ENCODE results near the gene WNT2. TPM values are rescaled to one million over a fixed set of nuclear protein-coding genes. Genes with fewer than 3 reads are reported as not detected.

WNT2 gene
- total and polyA plus RNA-seq, 10 of the 15 experiments (the other 5 are each of a cell fraction or from before 2014, with no cell fraction given) = 0.07 to 0.34 (median 0.19) TPM

- TF ChIP-seq RELA (IDR thresholded peaks at IDR 0.05; ENCODE audit: borderline replicate concordance, partially characterized antibody) = peak; percentile 76
- TF ChIP-seq CUX1 (IDR thresholded peaks at IDR 0.05; ENCODE audit: insufficient replicate concordance, low read depth, low read length) = peak; percentile 92
- TF ChIP-seq HCFC1 (IDR thresholded peaks at IDR 0.05; ENCODE audit: low read length) = no peak
- TF ChIP-seq ATF2 (IDR thresholded peaks at IDR 0.05; ENCODE audit: low read length) = peak; percentile 77; the same call in 1 of the 2 replicates
- no peak for TF ChIP-seq HSF1 (IDR thresholded peaks at IDR 0.05; ENCODE audit: low read depth, low read length)
- peak; percentile 20; the same call in 1 of the 3 replicates for TF ChIP-seq POU2F2 (IDR thresholded peaks at IDR 0.05; ENCODE audit: borderline replicate concordance, low read depth, low read length)
- TF ChIP-seq ZNF687 (IDR thresholded peaks at IDR 0.05) = peak; percentile 63; the same call in 1 of the 2 replicates
- no peak for TF ChIP-seq SP1 (IDR thresholded peaks at IDR 0.05; ENCODE audit: low read depth, low read length)
- peak; percentile 59; the same call in 1 of the 2 replicates for TF ChIP-seq NBN (IDR thresholded peaks at IDR 0.05)
- peak; percentile 80; the same call in 1 of the 2 replicates for TF ChIP-seq FOXM1 (IDR thresholded peaks at IDR 0.05; ENCODE audit: low read depth, low read length)
- no peak for TF ChIP-seq SMARCA5 (IDR thresholded peaks at IDR 0.05)
- peak; percentile 19; the same call in 1 of the 2 replicates for TF ChIP-seq SMC3 (IDR thresholded peaks at IDR 0.05; ENCODE audit: borderline replicate concordance, low read length)
- TF ChIP-seq MTA2 (IDR thresholded peaks at IDR 0.05; ENCODE audit: low read depth) = peak; percentile 70; the same call in 1 of the 2 replicates
- TF ChIP-seq BMI1 (IDR thresholded peaks at IDR 0.05; ENCODE audit: borderline replicate concordance) = peak; percentile 16; the same call in 1 of the 2 replicates
- TF ChIP-seq EP300 (IDR thresholded peaks at IDR 0.05; ENCODE audit: borderline replicate concordance in 1 of 2, control insufficient read depth in 1 of 2, low read depth in 2 of 2, low read length in 2 of 2) = peak; percentile 25 to 64; a peak in 1 of 4 replicates
Measured at GRCh38 chr7:117230276-117231046, 92.4 kb downstream of the WNT2 start (continued).

Data from GM12878 (cell line).